Inferior parietal cortex (tissue), 1 donor: Measurements from ENCODE around the gene MYO5A.
"Not testable (repeated sequence)": the region's sequence is repeated elsewhere in the genome, so short reads cannot be mapped to it uniquely, and the experiment has no call there.

Source experiments
- DNase-seq: peaks from one replicate; pipeline ENCODE4 v3.0.0-alpha.2; 2016; ENCODE audit errors: extremely low spot score

Gene MYO5A

GRCh38 chr15:52528564-52529340 lies at the start of gene MYO5A:
MYO5A (minus strand) TSS chr15:52528880; CDS start chr15:52528806, 74 bp downstream.
- no peak for DNase-seq

- no peak for DNase-seq
These were observed 48.0 kb upstream of the MYO5A start for GRCh38 chr15:52576692-52577091.

- not testable (repeated sequence) for DNase-seq
These were observed 46.9 kb upstream of the MYO5A start for GRCh38 chr15:52575573-52575972.

GRCh38 chr15:52575072-52575471 lies 46.4 kb upstream of the MYO5A start:
- no peak for DNase-seq

GRCh38 chr15:52574623-52575022 lies 45.9 kb upstream of the MYO5A start:
- DNase-seq = not testable (repeated sequence)

GRCh38 chr15:52568601-52569585 lies 40.2 kb upstream of the MYO5A start, which contains the start of gene ARPP19:
ARPP19 (minus strand) TSS chr15:52569030; CDS start chr15:52568892, 138 bp downstream.
- DNase-seq = peak; percentile 87

- DNase-seq = no peak
These were observed 39.4 kb upstream of the MYO5A start for GRCh38 chr15:52567871-52568600.

GRCh38 chr15:52566889-52567288 lies 38.2 kb upstream of the MYO5A start:
- no peak for DNase-seq

- not testable (repeated sequence) for DNase-seq
These were observed 37.0 kb upstream of the MYO5A start for GRCh38 chr15:52565417-52566358.

GRCh38 chr15:52563501-52564060 lies 34.9 kb upstream of the MYO5A start:
- DNase-seq = no peak

- DNase-seq = no peak
These were observed 30.9 kb upstream of the MYO5A start for GRCh38 chr15:52559575-52559974.

- no peak for DNase-seq
These were observed 30.3 kb upstream of the MYO5A start for GRCh38 chr15:52559022-52559421.

- no peak for DNase-seq
These were observed 29.5 kb upstream of the MYO5A start for GRCh38 chr15:52558196-52558595.

GRCh38 chr15:52557274-52557641 lies 28.6 kb upstream of the MYO5A start:
- no peak for DNase-seq

GRCh38 chr15:52556524-52557273 lies 28.0 kb upstream of the MYO5A start:
- DNase-seq = no peak

- DNase-seq = no peak
These were observed 23.6 kb upstream of the MYO5A start for GRCh38 chr15:52552303-52552702.

GRCh38 chr15:52551762-52552161 lies 23.1 kb upstream of the MYO5A start:
- DNase-seq = no peak

GRCh38 chr15:52551186-52551585 lies 22.5 kb upstream of the MYO5A start:
- DNase-seq = not testable (repeated sequence)

GRCh38 chr15:52546031-52546751 lies 17.5 kb upstream of the MYO5A start:
- no peak for DNase-seq
